Measurements from ENCODE around the gene COL23A1.

The COL23A1 gene

GRCh38 chr5:178486239-178486641, 104.0 kb downstream of the COL23A1 start:
- in situ Hi-C loops (cut with MboI; ENCODE audit: low sequenced_read_pairs) = no loop called here

DNA sequence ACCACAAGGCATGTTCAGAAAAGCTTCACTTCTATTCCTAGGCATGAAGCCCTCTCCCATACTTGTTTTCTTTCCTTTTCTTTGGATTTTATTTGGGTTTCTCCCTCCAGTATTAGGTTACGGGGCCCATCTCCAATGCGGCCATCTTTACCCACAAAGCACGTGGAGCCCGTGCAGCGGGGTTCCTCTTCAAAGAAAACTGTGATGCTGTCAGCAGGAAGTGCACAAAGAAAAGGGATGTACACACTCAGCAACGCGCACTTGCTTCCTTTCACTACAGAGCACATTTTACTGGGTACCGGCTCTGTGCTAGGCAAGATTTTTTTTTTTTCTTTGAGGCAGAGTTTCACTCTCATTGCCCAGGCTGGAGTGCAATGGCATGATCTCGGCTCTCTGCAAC, 106.6 kb downstream of the COL23A1 start:
- in situ Hi-C loops (cut with MboI; ENCODE audit: low sequenced_read_pairs) = no loop called here

DNA sequence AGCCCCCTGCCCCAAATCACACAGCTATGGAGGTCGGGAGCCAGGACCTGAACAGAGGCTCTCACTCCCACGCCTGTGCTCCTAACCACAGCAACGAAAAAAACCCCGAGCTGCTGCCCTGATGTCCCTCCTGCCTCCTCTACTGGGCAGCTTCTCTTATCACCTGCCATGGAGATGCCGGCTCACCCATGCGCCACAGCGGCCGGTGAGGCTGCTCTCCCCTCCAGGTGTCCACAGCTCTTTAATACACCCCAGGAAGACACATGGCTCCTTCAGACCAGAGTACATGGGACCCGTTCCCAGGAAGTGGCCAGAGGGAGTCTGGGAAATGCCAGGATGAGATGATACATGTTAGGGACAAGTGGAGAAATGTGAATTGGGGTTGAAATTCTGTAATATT, 110.9 kb downstream of the COL23A1 start:
- in situ Hi-C loops (cut with MboI; ENCODE audit: low sequenced_read_pairs) = no loop called here

DNA sequence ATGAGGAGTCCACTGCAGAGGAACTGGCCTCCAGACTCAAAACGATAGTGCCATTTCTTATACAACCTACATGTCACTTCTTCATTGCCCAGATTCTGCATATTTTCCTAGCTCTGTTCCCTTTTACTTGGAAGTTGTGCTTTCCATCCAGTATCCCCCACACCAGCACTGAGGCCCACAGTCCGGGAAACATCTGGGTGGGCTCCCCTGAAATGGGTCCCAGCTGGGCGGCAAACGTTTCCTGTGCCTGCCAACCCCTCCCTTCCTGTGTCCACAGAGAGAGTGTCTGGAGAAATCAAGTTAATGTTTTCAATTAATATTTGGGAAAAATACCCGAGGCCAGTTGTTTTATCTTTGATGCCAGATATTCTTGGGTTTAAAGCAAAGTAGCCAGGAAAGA, 111.8 kb downstream of the COL23A1 start:
- in situ Hi-C loops (cut with MboI; ENCODE audit: low sequenced_read_pairs) = no loop called here

- in situ Hi-C loops (cut with MboI; ENCODE audit: low sequenced_read_pairs) = no loop called here
Observed at GRCh38 chr5:178477802-178478201, 112.4 kb downstream of the COL23A1 start.

- in situ Hi-C loops (cut with MboI; ENCODE audit: low sequenced_read_pairs) = no loop called here
Observed at GRCh38 chr5:178476972-178477754, 113.0 kb downstream of the COL23A1 start.

GRCh38 chr5:178476531-178476930, 113.7 kb downstream of the COL23A1 start:
- in situ Hi-C loops (cut with MboI; ENCODE audit: low sequenced_read_pairs) = no loop called here

GRCh38 chr5:178475422-178475821, 114.8 kb downstream of the COL23A1 start:
- in situ Hi-C loops (cut with MboI; ENCODE audit: low sequenced_read_pairs) = no loop called here

- in situ Hi-C loops (cut with MboI; ENCODE audit: low sequenced_read_pairs) = no loop called here
Observed at GRCh38 chr5:178474562-178475184, 115.5 kb downstream of the COL23A1 start.

DNA sequence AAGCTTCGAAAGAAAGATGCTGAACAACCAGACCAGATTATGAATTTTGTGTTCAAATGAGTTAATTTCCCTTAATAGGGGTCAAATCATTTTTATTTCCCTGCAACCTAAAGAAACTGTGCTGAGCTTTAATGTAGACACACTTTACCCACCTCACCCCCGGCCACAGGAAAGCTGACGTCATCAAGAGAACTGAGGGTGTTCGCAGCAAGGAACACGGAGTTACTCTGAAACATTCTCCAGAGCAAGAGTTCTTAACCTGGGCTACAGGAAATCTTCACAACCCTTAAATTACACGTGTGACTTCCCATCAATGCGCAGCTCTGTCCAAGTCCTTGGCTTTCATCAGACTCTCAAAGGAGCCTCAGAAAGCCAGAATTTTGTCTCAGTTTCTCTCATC, 116.3 kb downstream of the COL23A1 start:
- in situ Hi-C loops (cut with MboI; ENCODE audit: low sequenced_read_pairs) = no loop called here

DNA sequence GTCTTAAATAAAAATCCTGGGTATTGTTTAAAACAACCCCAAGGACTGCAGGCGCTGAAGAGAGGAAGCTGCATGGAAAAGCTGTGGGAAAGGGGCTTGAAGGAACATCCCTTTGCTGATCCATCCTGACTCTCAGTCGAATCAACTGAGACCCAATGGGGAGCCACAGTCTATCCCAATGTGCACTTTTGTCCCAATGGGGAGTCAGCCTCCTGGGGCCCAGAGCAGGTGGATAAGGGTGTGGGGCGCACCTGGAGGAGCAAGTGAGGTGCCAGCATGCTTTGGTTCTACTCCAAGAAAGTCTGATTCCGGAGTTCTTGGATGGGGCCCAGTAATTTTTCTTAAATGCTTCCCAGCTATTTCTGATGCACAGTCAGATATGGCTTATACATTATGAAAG, 118.1 kb downstream of the COL23A1 start:
- in situ Hi-C loops (cut with MboI; ENCODE audit: low sequenced_read_pairs) = no loop called here

GRCh38 chr5:178471711-178472110, 118.5 kb downstream of the COL23A1 start:
- in situ Hi-C loops (cut with MboI; ENCODE audit: low sequenced_read_pairs) = no loop called here

- in situ Hi-C loops (cut with MboI; ENCODE audit: low sequenced_read_pairs) = no loop called here
Observed at GRCh38 chr5:178470760-178471025, 119.5 kb downstream of the COL23A1 start.

- in situ Hi-C loops (cut with MboI; ENCODE audit: low sequenced_read_pairs) = no loop called here
Observed at GRCh38 chr5:178469975-178470759, 120.0 kb downstream of the COL23A1 start.

- in situ Hi-C loops (cut with MboI; ENCODE audit: low sequenced_read_pairs) = no loop called here
Observed at GRCh38 chr5:178469011-178469974, 120.9 kb downstream of the COL23A1 start.

DNA sequence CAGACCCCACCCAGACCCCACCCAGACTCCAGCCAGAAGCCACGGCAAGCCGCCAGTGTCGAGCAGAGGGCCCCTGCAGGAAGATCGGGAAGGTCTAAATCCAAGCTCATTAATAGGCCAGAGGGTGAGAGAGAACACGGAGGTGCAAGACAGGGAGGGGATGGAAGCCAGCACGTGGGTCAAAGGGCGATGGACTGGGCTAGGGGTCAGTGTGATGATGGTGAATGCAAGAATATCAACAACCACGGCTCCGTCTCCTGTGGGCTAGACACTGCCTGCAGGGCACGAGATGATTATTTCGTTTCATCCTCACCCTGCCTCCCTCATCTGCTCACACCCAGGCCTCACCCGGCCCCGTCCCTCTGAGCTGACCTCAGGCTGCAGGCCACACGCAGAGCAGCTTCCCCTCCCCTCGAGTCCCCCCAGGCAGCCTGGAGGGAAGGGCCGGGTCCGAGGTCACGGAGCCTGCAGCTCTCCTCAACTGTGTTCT, 122.0 kb downstream of the COL23A1 start:
- in situ Hi-C loops (cut with MboI; ENCODE audit: low sequenced_read_pairs) = no loop called here

DNA sequence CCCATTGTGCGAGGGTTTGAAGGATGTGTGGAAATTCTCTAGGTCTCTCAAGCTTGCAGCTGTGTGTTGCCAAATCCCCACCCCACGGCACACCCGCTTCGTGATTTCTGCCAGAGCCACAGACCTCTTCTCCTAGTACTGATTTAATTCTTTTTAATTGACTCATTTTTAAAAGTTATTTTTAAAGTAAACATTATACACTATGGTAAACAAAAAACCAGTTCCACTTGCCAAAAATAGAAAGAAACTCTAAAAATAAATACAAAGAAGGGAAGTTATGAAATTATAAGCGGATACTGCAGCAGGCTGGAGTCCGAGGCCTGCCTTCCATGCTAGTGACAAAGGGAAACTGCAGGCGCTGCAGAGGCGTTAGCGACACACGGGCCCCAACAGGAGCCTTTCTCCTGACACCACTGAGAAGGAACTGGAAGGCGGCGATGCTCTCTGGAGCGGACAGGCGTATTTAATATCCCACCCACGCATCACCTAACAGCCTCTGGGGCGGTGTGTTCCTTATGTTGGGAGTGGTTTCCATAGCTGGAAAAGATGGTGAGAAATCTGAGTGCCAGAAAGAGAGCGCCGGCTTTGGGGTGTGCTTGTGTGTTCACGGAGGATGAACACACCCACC, 122.5 kb downstream of the COL23A1 start:
- in situ Hi-C loops (cut with MboI; ENCODE audit: low sequenced_read_pairs) = no loop called here

- in situ Hi-C loops (cut with MboI; ENCODE audit: low sequenced_read_pairs) = no loop called here
Observed at GRCh38 chr5:178467205-178467567, 123.0 kb downstream of the COL23A1 start.

DNA sequence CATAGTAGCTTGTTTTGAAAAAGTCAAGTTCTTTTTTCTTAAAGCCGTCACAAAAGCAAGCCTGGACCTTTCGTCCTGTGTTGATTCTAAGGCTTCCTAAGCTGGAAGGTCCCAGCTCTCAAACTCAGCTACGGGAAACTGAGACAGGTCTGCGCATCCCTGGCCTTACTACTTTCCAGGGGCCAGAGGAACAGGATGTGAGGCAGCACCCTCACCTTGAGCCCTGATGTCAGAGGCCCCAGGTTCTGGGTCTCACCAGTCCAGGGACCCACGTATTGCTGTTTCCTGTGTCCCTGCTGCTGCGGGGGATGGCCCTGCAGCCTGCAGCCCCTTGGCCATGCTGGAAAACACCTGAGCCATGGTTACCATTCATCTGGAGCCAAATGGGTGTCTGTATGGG, 123.9 kb downstream of the COL23A1 start:
- in situ Hi-C loops (cut with MboI; ENCODE audit: low sequenced_read_pairs) = no loop called here

- in situ Hi-C loops (cut with MboI; ENCODE audit: low sequenced_read_pairs) = no loop called here
Observed at GRCh38 chr5:178465861-178466288, 124.3 kb downstream of the COL23A1 start.

Measured in HL-60/S4 treated with phorbol 12-myristate 13-acetate at 8.2 ng/mL for 4 days and 3 days (cell line).